ENCODE data around the gene DCD. TPM values are rescaled to one million over a fixed set of nuclear protein-coding genes. Genes with fewer than 3 reads are reported as not detected.

Gene DCD
- total RNA-seq, 6 donors from 2014 or later, result not detected

GRCh38 chr12:54662026-54662425, 13.9 kb upstream of the DCD start:
- Histone ChIP-seq H3K4me3 (no peak overlapping the region), H3K9me3 (no peaks in the 10 kb centered on the region), H3K4me1 (no peaks in the 10 kb centered on the region), H3K36me3 (no peaks in the 10 kb centered on the region), H3K27me3 (no peaks in the 10 kb centered on the region), H3K27ac (no peak overlapping the region)
- DNase-seq (no peak), ATAC-seq (ENCODE audit: low FRiP score in 2 of 2) (no peak)
- TF ChIP-seq CTCF (IDR thresholded peaks at IDR 0.05), result no peak
- no peak for TF ChIP-seq EP300 (IDR thresholded peaks at IDR 0.05)
- no peak for TF ChIP-seq POLR2AphosphoS5 (IDR thresholded peaks at IDR 0.05)
- TF ChIP-seq POLR2A (IDR thresholded peaks at IDR 0.05), result no peak
- 56 to 69% methylated on average over 3 of the region's 3 CpGs for WGBS, 2 donors

- Histone ChIP-seq H3K4me3 (no peak overlapping the region), H3K27me3 (no peaks in the 10 kb centered on the region), H3K27ac (no peak overlapping the region), H3K4me1 (no peaks in the 10 kb centered on the region), H3K36me3 (no peaks in the 10 kb centered on the region), H3K9me3 (no peaks in the 10 kb centered on the region)
- no peak for ATAC-seq (ENCODE audit: low FRiP score in 2 of 2)
- no peak for DNase-seq
- 63 to 83% methylated on average over 2 of the region's 2 CpGs for WGBS, 2 donors
- TF ChIP-seq CTCF (IDR thresholded peaks at IDR 0.05) (no peak), POLR2A (IDR thresholded peaks at IDR 0.05) (no peak), EP300 (IDR thresholded peaks at IDR 0.05) (no peak), POLR2AphosphoS5 (IDR thresholded peaks at IDR 0.05) (no peak)
These were observed 12.9 kb upstream of the DCD start for GRCh38 chr12:54661048-54661447.

- 84 to 89% methylated on average over 10 of the region's 10 CpGs for WGBS, 2 donors
- TF ChIP-seq EP300 (IDR thresholded peaks at IDR 0.05) (no peak), POLR2AphosphoS5 (IDR thresholded peaks at IDR 0.05) (no peak), CTCF (IDR thresholded peaks at IDR 0.05) (no peak), POLR2A (IDR thresholded peaks at IDR 0.05) (no peak)
These were observed 12.3 kb upstream of the DCD start for GRCh38 chr12:54660320-54660962.

GRCh38 chr12:54658306-54659264, 10.4 kb upstream of the DCD start:
- Histone ChIP-seq H3K9me3 (no peaks in the 10 kb centered on the region), H3K27me3 (no peaks in the 10 kb centered on the region), H3K4me1 (no peaks in the 10 kb centered on the region), H3K4me3 (no peak overlapping the region), H3K36me3 (no peaks in the 10 kb centered on the region), H3K27ac (no peak overlapping the region)
- DNase-seq (peak in 1 of 2 donors; percentile 34), ATAC-seq (ENCODE audit: low FRiP score in 2 of 2) (peak in 1 of 2 donors; percentile 51)
- 63 to 65% methylated on average over 19 of the region's 19 CpGs for WGBS, 2 donors
- TF ChIP-seq CTCF (IDR thresholded peaks at IDR 0.05) (peak in 4 of 6 experiments; percentile 16 to 26 (median 20)), POLR2AphosphoS5 (IDR thresholded peaks at IDR 0.05) (no peak), EP300 (IDR thresholded peaks at IDR 0.05) (no peak), POLR2A (IDR thresholded peaks at IDR 0.05) (no peak)

More at GRCh38 chr12:54660320-54660962, 12.3 kb upstream of the DCD start:
- ATAC-seq (ENCODE audit: low FRiP score in 2 of 2), result no peak
- no peaks in the 10 kb centered on the region for H3K36me3 ChIP-seq
- H3K9me3 ChIP-seq, result no peaks in the 10 kb centered on the region
- H3K27ac ChIP-seq, result no peak overlapping the region
- no peaks in the 10 kb centered on the region for H3K4me1 ChIP-seq
- no peaks in the 10 kb centered on the region for H3K27me3 ChIP-seq
- H3K4me3 ChIP-seq, result no peak overlapping the region
- DNase-seq, result no peak

Measured in upper lobe of left lung (tissue), 6 donors.